ENCODE data around the gene TAF15.

GRCh38 chr17:35879773-35880654 lies 70.7 kb downstream of the TAF15 start, which contains the start of gene CCL5:
- TF ChIP-seq, protein P1, sequence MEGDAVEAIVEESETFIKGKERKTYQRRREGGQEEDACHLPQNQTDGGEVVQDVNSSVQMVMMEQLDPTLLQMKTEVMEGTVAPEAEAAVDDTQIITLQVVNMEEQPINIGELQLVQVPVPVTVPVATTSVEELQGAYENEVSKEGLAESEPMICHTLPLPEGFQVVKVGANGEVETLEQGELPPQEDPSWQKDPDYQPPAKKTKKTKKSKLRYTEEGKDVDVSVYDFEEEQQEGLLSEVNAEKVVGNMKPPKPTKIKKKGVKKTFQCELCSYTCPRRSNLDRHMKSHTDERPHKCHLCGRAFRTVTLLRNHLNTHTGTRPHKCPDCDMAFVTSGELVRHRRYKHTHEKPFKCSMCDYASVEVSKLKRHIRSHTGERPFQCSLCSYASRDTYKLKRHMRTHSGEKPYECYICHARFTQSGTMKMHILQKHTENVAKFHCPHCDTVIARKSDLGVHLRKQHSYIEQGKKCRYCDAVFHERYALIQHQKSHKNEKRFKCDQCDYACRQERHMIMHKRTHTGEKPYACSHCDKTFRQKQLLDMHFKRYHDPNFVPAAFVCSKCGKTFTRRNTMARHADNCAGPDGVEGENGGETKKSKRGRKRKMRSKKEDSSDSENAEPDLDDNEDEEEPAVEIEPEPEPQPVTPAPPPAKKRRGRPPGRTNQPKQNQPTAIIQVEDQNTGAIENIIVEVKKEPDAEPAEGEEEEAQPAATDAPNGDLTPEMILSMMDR (conservative IDR thresholded peaks at IDR 0.05; ENCODE audit: low read depth, low read length), result no peak
- TF ChIP-seq RCOR1 (IDR thresholded peaks at IDR 0.05; ENCODE audit: insufficient replicate concordance, low read length), result no peak
- no peak for TF ChIP-seq POLR2A (IDR thresholded peaks at IDR 0.05; ENCODE audit: low read depth, low read length)
- TF ChIP-seq BHLHE40 (IDR thresholded peaks at IDR 0.05; ENCODE audit: low read depth, low read length), result no peak
- no peak for TF ChIP-seq CEBPB (IDR thresholded peaks at IDR 0.05; ENCODE audit: low read depth, low read length)
- TF ChIP-seq SMC3 (IDR thresholded peaks at IDR 0.05; ENCODE audit: low read depth, low read length), result no peak
- TF ChIP-seq MXI1 (IDR thresholded peaks at IDR 0.05; ENCODE audit: borderline replicate concordance, low read depth, low read length), result no peak
- no peak for TF ChIP-seq MAFK (IDR thresholded peaks at IDR 0.05; ENCODE audit: low read depth, low read length)
- TF ChIP-seq CHD1 (IDR thresholded peaks at IDR 0.05; ENCODE audit: low read depth, low read length), result no peak
- TF ChIP-seq, protein P2, sequence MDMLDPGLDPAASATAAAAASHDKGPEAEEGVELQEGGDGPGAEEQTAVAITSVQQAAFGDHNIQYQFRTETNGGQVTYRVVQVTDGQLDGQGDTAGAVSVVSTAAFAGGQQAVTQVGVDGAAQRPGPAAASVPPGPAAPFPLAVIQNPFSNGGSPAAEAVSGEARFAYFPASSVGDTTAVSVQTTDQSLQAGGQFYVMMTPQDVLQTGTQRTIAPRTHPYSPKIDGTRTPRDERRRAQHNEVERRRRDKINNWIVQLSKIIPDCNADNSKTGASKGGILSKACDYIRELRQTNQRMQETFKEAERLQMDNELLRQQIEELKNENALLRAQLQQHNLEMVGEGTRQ (IDR thresholded peaks at IDR 0.05; ENCODE audit: low read depth, low read length), result no peak
- TF ChIP-seq RFX5 (IDR thresholded peaks at IDR 0.05; ENCODE audit: low read depth, low read length), result no peak
- TF ChIP-seq RAD21 (IDR thresholded peaks at IDR 0.05; ENCODE audit: low read length), result no peak
- TF ChIP-seq MAZ (IDR thresholded peaks at IDR 0.05; ENCODE audit: borderline replicate concordance, low read depth, low read length), result no peak
- TF ChIP-seq FOS (IDR thresholded peaks at IDR 0.05; ENCODE audit: low read depth, low read length), result no peak

Data from IMR-90 (cell line).